Sigmoid colon (tissue), 7 donors: ENCODE results near the gene FBXL7. TPM values are rescaled to one million over a fixed set of nuclear protein-coding genes. Genes with fewer than 3 reads are reported as not detected.

Experiments used
- DNase-seq: peaks from one replicate; pipeline ENCODE4 v3.0.0-alpha.2; 2019
- H3K27ac ChIP-seq, 4 donors: fragments of 200-600 bp; sonication (generic); one replicate each; pipeline ENCODE4 v1.5.1; 2016 to 2019; ENCODE audit warnings: mild to moderate bottlenecking in 1 of 4
- H3K27me3 ChIP-seq, 3 donors: fragments of 200-600 bp; sonication (generic); one replicate each; pipeline ENCODE4 v1.5.1; 2019; ENCODE audit warnings: mild to moderate bottlenecking in 1 of 3
- H3K36me3 ChIP-seq, 4 donors: fragments of 200-600 bp; sonication (generic); one replicate each; pipeline ENCODE4 v1.5.1; 2016 to 2019
- H3K4me1 ChIP-seq, 4 donors: fragments of 200-600 bp; sonication (generic); one replicate each; pipeline ENCODE4 v1.5.1; 2017 to 2019
- H3K4me3 ChIP-seq, 4 donors: fragments of 200-600 bp; sonication (generic); one replicate each; pipeline ENCODE4 v1.5.1; 2017 to 2019; ENCODE audit warnings: mild to moderate bottlenecking in 2 of 4, moderate library complexity in 1 of 4
- H3K9me3 ChIP-seq, 4 donors: fragments of 200-600 bp in 3 of 4; sonication (generic) in 3 of 4; one replicate each; pipeline versions ENCODE4 v1.5.1 to v1.6.1; 2013 to 2019
- CTCF ChIP-seq, 4 experiments: fragments of 450-650 bp in 3 of 4; fragments of 200-600 bp in 1 of 4; IDR thresholded peaks; one replicate each; pipeline ENCODE4 v1.5.1; 2016 to 2019; ENCODE audit warnings: antibody characterized with exemption in 4 of 4, mild to moderate bottlenecking in 3 of 4, moderate library complexity in 2 of 4
- EP300 ChIP-seq, 4 donors: sonication (generic); formaldehyde crosslinking; IDR thresholded peaks; one replicate each; pipeline ENCODE4 v1.6.1; 2017; ENCODE audit warnings: antibody characterized with exemption in 4 of 4
- POLR2A ChIP-seq, 2 donors: fragments of 450-650 bp; IDR thresholded peaks; one replicate each; pipeline ENCODE4 v1.6.1; 2016; ENCODE audit warnings: antibody characterized with exemption in 2 of 2, mild to moderate bottlenecking in 2 of 2, moderate library complexity in 2 of 2
- POLR2AphosphoS5 ChIP-seq, 4 donors: sonication (generic); formaldehyde crosslinking; IDR thresholded peaks; one replicate each; pipeline ENCODE4 v1.6.1; 2017; ENCODE audit warnings: antibody characterized with exemption in 4 of 4
- WGBS, 2 donors: extraction: QIAGEN DNeasy Blood & Tissue Kit; methylation state at CpG; one replicate each; pipeline ENCODE4 v1.1.7; 2013; 5-methylcytosine and 5-hydroxymethylcytosine counted together
- intact Hi-C: fragments of 100-400 bp; cut with DNase I; formaldehyde crosslinking; loops from one replicate; pipeline ENCODE4 v1.15.1; 2023
- polyA plus RNA-seq, 3 donors: library from polyadenylated mRNA; stranded (reverse); fragments of 200-250 nt; gene quantifications; one replicate each; pipeline ENCODE4 v1.2.3, GENCODE V29; 2013
- total RNA-seq, 4 donors: library from RNA; depleted of rRNA; stranded (reverse); fragments of >200 nt; gene quantifications; one replicate each; pipeline ENCODE4 v1.1.0, GENCODE V29; 2016
- donor health status: healthy with polysubstance abuse.
- donor health status: Bipolar disorder and iron deficiency.
- donor health status: healthy.

The FBXL7 gene
- total and polyA plus RNA-seq, 7 donors: 0.92 to 44.3 (median 18.2) TPM

- WGBS, 2 donors: 83 to 90% methylated on average over 6 of the region's 6 CpGs
- Histone ChIP-seq H3K4me1 (peaks cover 0 to 54% (median 37%) of the 10 kb centered on the region in 4 donors), H3K27ac (peak overlapping the region in 3 of 4 donors; percentile 66 to 72 (median 66)), H3K9me3 (no peaks in the 10 kb centered on the region), H3K4me3 (no peak overlapping the region), H3K27me3 (no peaks in the 10 kb centered on the region), H3K36me3 (no peaks in the 10 kb centered on the region)
- no peak for DNase-seq
- TF ChIP-seq CTCF (IDR thresholded peaks at IDR 0.05) (no peak), POLR2A (IDR thresholded peaks at IDR 0.05) (no peak), POLR2AphosphoS5 (IDR thresholded peaks at IDR 0.05) (no peak), EP300 (IDR thresholded peaks at IDR 0.05) (no peak)
- intact Hi-C loops: loop anchor here (2.0 kb wide), 1 partner anchor 13 kb away; no protein-coding TSS in a partner anchor
Measured at GRCh38 chr5:15693933-15694332, 194.0 kb downstream of the FBXL7 start.

- no peak for DNase-seq
- WGBS, 2 donors: 10 to 40% methylated on average over 2 of the region's 2 CpGs
- Histone ChIP-seq H3K27me3 (no peaks in the 10 kb centered on the region), H3K27ac (peak overlapping the region in 3 of 4 donors; percentile 66 to 72 (median 66)), H3K36me3 (no peaks in the 10 kb centered on the region), H3K4me3 (no peak overlapping the region), H3K9me3 (no peaks in the 10 kb centered on the region), H3K4me1 (peaks cover 0 to 54% (median 37%) of the 10 kb centered on the region in 4 donors)
- intact Hi-C loops: no loop called here
- TF ChIP-seq POLR2AphosphoS5 (IDR thresholded peaks at IDR 0.05) (peak in 2 of 4 donors; percentile 30 to 40), POLR2A (IDR thresholded peaks at IDR 0.05) (no peak)
Measured at GRCh38 chr5:15694696-15695214, 194.8 kb downstream of the FBXL7 start.

- Histone ChIP-seq H3K27ac (peak overlapping the region in 3 of 4 donors; percentile 66 to 72 (median 66)), H3K9me3 (no peaks in the 10 kb centered on the region), H3K36me3 (no peaks in the 10 kb centered on the region), H3K4me3 (no peak overlapping the region), H3K4me1 (peaks cover 0 to 57% (median 37%) of the 10 kb centered on the region in 4 donors), H3K27me3 (no peaks in the 10 kb centered on the region)
- intact Hi-C loops: no loop called here
- TF ChIP-seq EP300 (IDR thresholded peaks at IDR 0.05): no peak
- no peak for TF ChIP-seq POLR2A (IDR thresholded peaks at IDR 0.05)
- TF ChIP-seq POLR2AphosphoS5 (IDR thresholded peaks at IDR 0.05): no peak
- TF ChIP-seq CTCF (IDR thresholded peaks at IDR 0.05): no peak
- 12 to 34% methylated on average over 4 of the region's 4 CpGs for whole genome bisulfite sequencing, 2 donors
- no peak for DNase-seq
Measured at GRCh38 chr5:15695215-15695731, 195.3 kb downstream of the FBXL7 start.

- Histone ChIP-seq H3K4me1 (peaks cover 0 to 48% (median 17%) of the 10 kb centered on the region in 4 donors), H3K27me3 (no peaks in the 10 kb centered on the region), H3K9me3 (no peaks in the 10 kb centered on the region), H3K27ac (no peak overlapping the region), H3K4me3 (no peak overlapping the region), H3K36me3 (no peaks in the 10 kb centered on the region)
- no peak for DNase-seq
- TF ChIP-seq CTCF (IDR thresholded peaks at IDR 0.05) (no peak), POLR2A (IDR thresholded peaks at IDR 0.05) (no peak), EP300 (IDR thresholded peaks at IDR 0.05) (no peak), POLR2AphosphoS5 (IDR thresholded peaks at IDR 0.05) (no peak)
- WGBS, 2 donors: 91 to 94% methylated on average over 2 of the region's 2 CpGs
- intact Hi-C loops: no loop called here
Measured at GRCh38 chr5:15700373-15700772, 200.4 kb downstream of the FBXL7 start.

- TF ChIP-seq POLR2A (IDR thresholded peaks at IDR 0.05): no peak
- TF ChIP-seq POLR2AphosphoS5 (IDR thresholded peaks at IDR 0.05): no peak
- TF ChIP-seq CTCF (IDR thresholded peaks at IDR 0.05): no peak
- TF ChIP-seq EP300 (IDR thresholded peaks at IDR 0.05): no peak
- no peaks in the 10 kb centered on the region for H3K27me3 ChIP-seq
- no peaks in the 10 kb centered on the region for H3K36me3 ChIP-seq
- no peak for DNase-seq
- no peaks in the 10 kb centered on the region for H3K9me3 ChIP-seq
- H3K4me1 ChIP-seq: peaks cover 0 to 39% (median 12%) of the 10 kb centered on the region in 4 donors
- intact Hi-C loops: no loop called here
- H3K4me3 ChIP-seq: no peak overlapping the region
- H3K27ac ChIP-seq: no peak overlapping the region
- 90 to 96% methylated on average over 9 of the region's 9 CpGs for WGBS, 2 donors
Measured at GRCh38 chr5:15702102-15702501, 202.1 kb downstream of the FBXL7 start.
